Ectodermal cell (in vitro differentiated cells): ENCODE results near the gene OR10K2.

Experiments
- H3K27ac ChIP-seq: 2 replicates; pipeline ENCODE4 v1.7.0; 2013; ENCODE audit warnings: mild to moderate bottlenecking, low read depth, low read length; ENCODE audit not compliant: insufficient read depth, poor library complexity, severe bottlenecking
- H3K27me3 ChIP-seq: 2 replicates; pipeline ENCODE4 v1.7.0; 2013; ENCODE audit warnings: mild to moderate bottlenecking, low read length; ENCODE audit not compliant: insufficient read depth, control insufficient read depth, poor library complexity, severe bottlenecking
- H3K36me3 ChIP-seq: one replicate; pipeline ENCODE4 v1.7.0; 2013; ENCODE audit warnings: low read length; ENCODE audit not compliant: control insufficient read depth, insufficient read depth
- H3K4me1 ChIP-seq: one replicate; pipeline ENCODE4 v1.7.0; 2013; ENCODE audit warnings: low read length; ENCODE audit not compliant: control insufficient read depth, insufficient read depth
- H3K4me3 ChIP-seq: 2 replicates; pipeline ENCODE4 v1.7.0; 2013; ENCODE audit warnings: low read depth, low read length, control low read depth; ENCODE audit not compliant: insufficient read depth
- H3K9me3 ChIP-seq: 2 replicates; pipeline ENCODE4 v1.7.0; 2013; ENCODE audit warnings: mild to moderate bottlenecking, low read length, moderate library complexity; ENCODE audit not compliant: control insufficient read depth
- WGBS, 2 experiments: methylation state at CpG; one replicate each; pipeline ENCODE4 v1.1.7; 2013; ENCODE audit warnings: missing lambda C conversion rate in 2 of 2; 5-methylcytosine and 5-hydroxymethylcytosine counted together

The OR10K2 gene

DNA sequence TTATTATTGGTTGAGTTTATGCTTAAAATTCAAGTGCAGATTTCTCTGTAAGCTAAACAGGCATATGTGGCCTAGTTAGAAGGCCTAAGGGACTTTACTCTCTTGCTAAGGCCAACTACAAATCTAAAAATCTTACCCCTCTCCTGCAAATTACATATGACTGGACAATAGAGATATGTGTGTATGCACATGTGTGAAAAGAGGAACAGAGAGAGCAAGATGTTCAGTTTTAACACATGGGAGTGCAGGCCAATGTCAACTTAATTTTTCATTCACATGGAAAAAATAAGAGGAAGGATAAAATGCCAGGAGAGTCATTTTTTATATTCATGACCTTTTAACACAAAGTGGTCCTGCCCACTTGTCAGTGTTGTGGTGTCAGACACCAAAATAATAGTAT, 8.5 kb downstream of the OR10K2 start:
- Histone ChIP-seq H3K9me3 (no peaks in the 10 kb centered on the region), H3K4me1 (no peaks in the 10 kb centered on the region), H3K27ac (no peak overlapping the region), H3K27me3 (no peaks in the 10 kb centered on the region), H3K4me3 (no peak overlapping the region), H3K36me3 (no peaks in the 10 kb centered on the region)

DNA sequence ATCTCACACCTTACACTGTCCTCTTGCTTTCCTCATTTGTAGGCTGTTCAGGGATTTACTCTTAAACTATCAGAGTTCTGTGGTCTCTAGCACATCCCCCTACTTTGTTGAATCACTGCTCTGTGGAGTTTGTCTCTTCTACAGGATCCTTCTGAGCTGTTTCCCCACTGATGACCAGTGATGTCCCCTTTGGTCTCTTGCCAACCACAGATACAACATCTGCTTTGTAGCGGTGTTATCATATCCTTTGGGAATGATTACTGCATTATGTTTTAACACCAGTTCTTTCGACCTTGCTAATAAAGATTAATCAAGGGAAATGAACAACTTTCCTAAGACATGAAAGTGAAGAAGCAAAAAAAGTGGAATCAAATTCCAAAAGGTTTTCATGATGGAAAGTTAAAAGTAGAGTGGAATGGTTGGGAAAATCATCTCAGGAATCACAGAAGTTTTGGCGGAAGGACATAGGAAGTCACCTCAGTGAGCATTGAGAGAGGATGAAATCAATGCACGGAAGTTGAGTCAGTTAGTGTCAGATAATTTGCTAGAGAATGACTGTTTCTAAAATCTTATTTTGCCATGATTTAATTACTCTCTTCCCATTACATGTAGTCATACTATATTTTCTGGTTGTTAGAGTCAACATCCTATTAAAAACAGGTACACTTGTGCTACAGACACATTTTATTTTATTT, 11.2 kb downstream of the OR10K2 start:
- Histone ChIP-seq H3K9me3 (no peaks in the 10 kb centered on the region), H3K36me3 (no peaks in the 10 kb centered on the region), H3K4me3 (no peak overlapping the region), H3K27me3 (no peaks in the 10 kb centered on the region), H3K4me1 (no peaks in the 10 kb centered on the region), H3K27ac (no peak overlapping the region)
- 91 to 94% methylated on average over 4 of the region's 4 CpGs for WGBS, 2 experiments

DNA sequence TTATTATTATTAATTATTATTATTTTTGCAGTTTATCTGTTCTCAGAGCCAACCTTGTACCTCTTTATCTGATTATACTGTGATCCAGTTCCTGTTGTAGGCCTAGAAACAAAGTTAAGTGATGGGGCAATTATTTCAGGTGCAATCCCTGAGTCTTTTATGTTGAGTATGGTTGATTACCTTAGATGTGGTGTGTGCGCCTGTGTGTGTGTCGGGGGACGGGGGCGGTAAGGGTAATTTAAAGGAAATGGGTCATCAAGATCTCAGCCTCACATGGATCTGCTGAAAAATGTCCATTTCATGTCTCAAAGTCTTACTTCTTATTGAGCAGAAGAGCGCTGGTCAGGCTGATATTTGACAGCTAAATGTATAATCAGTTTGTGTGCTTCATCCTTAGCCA, 18.9 kb downstream of the OR10K2 start:
- 94 to 96% methylated on average over 5 of the region's 5 CpGs for WGBS, 2 experiments
- H3K27ac ChIP-seq: no peak overlapping the region
- no peaks in the 10 kb centered on the region for H3K27me3 ChIP-seq
- no peak overlapping the region for H3K4me3 ChIP-seq
- H3K9me3 ChIP-seq: no peaks in the 10 kb centered on the region
- no peaks in the 10 kb centered on the region for H3K36me3 ChIP-seq
- no peaks in the 10 kb centered on the region for H3K4me1 ChIP-seq

DNA sequence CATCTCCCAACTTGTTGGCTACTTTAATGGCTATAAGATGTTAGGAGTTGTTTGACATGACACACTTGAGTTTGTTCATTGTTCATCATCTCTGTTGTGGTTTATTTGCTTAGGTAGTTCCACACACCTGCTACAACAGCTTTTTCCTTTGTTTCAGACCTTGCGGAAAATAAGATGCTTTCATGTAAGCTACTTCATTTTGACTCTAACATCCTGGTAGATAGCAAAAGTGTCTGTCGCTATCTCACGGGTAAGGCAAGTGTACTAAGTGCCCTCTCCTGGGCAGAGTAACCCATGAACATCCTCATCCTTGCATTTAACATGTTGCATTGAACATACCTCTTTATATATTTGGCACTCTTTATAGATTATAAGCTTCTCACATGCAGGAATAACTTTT, 25.2 kb downstream of the OR10K2 start:
- WGBS, 2 experiments: 93 to 94% methylated on average over 3 of the region's 3 CpGs
- H3K4me3 ChIP-seq: no peak overlapping the region

DNA sequence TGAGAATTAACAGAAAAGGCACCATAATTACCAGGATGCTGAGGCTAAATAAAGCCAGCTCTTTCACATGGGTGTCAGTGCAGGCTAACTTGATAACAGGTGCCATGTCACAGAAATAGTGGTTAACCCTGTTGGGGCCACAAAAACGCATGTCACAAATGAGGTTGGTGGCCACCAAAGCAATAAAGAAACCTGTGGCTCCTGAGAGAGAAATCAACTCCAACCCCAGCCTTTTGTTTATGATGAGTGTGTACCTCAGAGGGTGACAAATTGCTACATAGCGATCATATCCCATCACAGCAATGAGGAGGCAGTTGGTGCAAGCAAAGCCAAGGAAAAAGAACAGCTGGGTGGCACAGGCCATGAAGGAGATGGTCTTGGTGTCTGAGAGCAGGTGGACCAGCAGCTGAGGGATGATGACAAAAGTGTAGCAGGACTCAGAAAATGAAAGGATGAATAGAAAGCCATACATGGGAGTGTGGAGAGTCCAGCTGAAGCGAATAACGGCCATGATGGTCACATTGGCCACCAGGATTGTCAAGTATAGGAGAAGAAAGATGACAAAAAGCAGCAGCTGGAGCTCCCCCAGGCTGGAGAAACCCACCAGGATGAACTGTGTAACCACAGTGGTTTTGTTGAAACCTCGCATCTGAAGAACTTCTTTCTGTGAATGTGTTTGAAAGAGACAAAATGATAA, 27.1 kb downstream of the OR10K2 start, which contains the start of gene OR10T2:
Gene OR10T2, minus strand, starts transcription at position 649 of the 697 bp plus-strand sequence. Its CDS starts 0 bp downstream, at position 649.
- Histone ChIP-seq H3K27ac (no peak within 1 kb of the TSS), H3K27me3 (no peaks in the 10 kb centered on the region)
- 92 to 95% methylated on average over 5 of the region's 5 CpGs for WGBS, 2 experiments

More for the DNA sequence above, 25.2 kb downstream of the OR10K2 start:
- no peaks in the 10 kb centered on the region for H3K36me3 ChIP-seq
- no peaks in the 10 kb centered on the region for H3K27me3 ChIP-seq
- H3K9me3 ChIP-seq: no peaks in the 10 kb centered on the region
- H3K4me1 ChIP-seq: no peaks in the 10 kb centered on the region
- H3K27ac ChIP-seq: no peak overlapping the region

DNA sequence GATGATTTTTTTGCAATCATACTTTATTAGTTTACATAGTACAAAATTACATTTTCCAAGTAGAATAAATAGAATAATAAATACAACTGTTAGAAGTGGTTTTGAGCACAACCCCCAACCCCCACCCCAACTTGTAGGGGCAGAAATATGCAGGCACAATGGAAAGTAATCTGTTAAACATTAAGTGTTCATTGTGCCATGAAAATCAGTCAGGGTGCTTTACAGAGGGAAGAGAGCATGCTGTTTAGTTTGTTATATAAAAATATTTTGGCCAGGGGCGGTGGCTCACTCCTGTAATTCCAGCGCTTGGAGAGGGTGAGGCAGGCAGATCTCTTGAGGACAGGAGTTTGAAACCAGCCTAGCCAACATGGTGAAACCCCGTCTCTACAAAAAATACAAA, 29.4 kb downstream of the OR10K2 start:
- WGBS, 2 experiments: 92 to 94% methylated on average over 3 of the region's 3 CpGs

More for the DNA sequence above, 27.1 kb downstream of the OR10K2 start, which contains the start of gene OR10T2:
- Histone ChIP-seq H3K4me3 (no peak within 1 kb of the TSS), H3K4me1 (no peaks in the 10 kb centered on the region), H3K36me3 (no peaks in the 10 kb centered on the region), H3K9me3 (no peaks in the 10 kb centered on the region)

DNA sequence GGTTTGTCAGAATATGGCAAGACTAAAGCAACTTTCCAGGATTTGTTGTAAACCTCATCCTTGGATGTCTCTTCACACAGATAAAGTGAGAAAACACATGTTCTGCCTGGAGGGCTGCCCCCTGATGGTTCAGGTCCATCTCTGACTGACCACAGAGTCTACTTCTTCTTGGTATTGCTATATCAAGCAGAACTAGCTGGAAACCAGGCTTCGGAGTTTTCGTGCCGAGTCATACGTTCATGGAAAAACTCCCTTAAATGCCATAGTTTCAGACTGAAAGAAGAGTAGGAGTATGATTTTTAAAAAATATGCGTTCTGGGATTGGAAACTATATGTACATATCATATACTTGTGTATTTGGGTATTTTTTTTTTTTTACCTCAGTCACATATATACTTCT, 32.6 kb downstream of the OR10K2 start:
- Histone ChIP-seq H3K36me3 (no peaks in the 10 kb centered on the region), H3K27me3 (no peaks in the 10 kb centered on the region), H3K27ac (no peak overlapping the region), H3K4me1 (no peaks in the 10 kb centered on the region), H3K9me3 (no peaks in the 10 kb centered on the region), H3K4me3 (no peak overlapping the region)
- WGBS, 2 experiments: 95 to 100% methylated on average over 4 of the region's 5 CpGs

More for the DNA sequence above, 29.4 kb downstream of the OR10K2 start:
- Histone ChIP-seq H3K27me3 (no peaks in the 10 kb centered on the region), H3K9me3 (no peaks in the 10 kb centered on the region), H3K4me1 (no peaks in the 10 kb centered on the region), H3K4me3 (no peak overlapping the region), H3K36me3 (no peaks in the 10 kb centered on the region), H3K27ac (no peak overlapping the region)

DNA sequence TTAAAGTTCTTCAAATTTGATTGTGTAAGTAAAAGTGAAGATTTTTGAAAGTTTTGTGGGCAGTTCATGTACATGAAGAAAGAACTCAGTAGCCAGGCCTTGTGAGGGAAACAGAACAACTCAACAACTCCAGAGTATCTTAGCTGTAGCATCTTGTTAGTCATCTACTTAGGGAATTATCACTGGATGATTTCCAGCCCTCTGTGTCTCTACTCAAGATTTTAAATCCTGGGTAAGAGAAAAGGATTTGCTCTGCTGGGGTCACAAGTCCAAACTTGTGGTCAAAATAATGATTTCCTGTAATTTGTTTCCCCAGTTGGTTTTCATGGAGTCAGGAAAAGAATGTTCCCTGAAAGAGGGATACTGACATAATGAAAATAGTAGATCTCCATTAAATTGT, 34.9 kb downstream of the OR10K2 start:
- H3K36me3 ChIP-seq: no peaks in the 10 kb centered on the region
- H3K9me3 ChIP-seq: no peaks in the 10 kb centered on the region
- H3K27ac ChIP-seq: no peak overlapping the region
- H3K27me3 ChIP-seq: no peaks in the 10 kb centered on the region
- no peak overlapping the region for H3K4me3 ChIP-seq
- H3K4me1 ChIP-seq: no peaks in the 10 kb centered on the region

DNA sequence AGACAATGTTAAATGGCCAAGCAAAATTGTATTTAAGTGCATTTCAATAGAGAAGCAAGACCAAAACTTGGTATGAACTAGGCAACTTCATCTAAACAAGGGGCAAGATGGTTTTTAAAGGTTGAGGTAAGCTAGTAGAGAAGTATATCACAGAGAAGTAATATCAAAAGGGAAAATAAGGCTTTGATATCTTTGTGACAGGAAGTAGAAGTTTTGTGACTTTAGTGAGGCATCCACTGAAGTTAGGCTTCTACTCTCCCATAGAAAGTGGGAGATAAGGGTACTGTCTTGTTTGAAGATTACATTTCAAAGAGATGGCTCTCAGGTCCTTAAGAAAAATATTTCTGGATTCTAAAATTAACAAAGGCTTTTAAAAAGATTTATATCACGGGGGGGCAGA, 35.7 kb downstream of the OR10K2 start:
- no peak overlapping the region for H3K27ac ChIP-seq
- no peaks in the 10 kb centered on the region for H3K4me1 ChIP-seq
- H3K4me3 ChIP-seq: no peak overlapping the region
- no peaks in the 10 kb centered on the region for H3K27me3 ChIP-seq
- H3K36me3 ChIP-seq: no peaks in the 10 kb centered on the region
- no peaks in the 10 kb centered on the region for H3K9me3 ChIP-seq
- 89% methylated on average over 1 of the region's 1 CpG; no CpG with 5 or more reads in 1 of the 2 experiments for WGBS, 2 experiments

DNA sequence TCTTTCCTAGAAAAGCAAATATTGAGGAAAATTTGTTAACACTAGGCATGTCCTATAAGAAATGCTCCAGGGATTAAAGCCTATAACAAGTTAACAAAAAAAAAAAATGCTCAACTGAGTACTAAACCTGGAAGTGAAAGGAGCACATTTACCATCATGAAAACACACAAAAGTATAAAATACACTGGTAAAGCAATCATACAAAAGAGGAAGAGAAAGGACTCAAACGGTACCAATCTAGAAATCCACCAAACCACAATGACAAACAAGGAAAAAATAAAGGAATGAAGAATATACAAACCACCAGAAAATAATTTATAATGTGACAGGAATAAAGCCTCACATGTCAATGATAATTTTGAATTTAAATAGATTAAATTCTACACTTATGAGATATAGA, 51.2 kb downstream of the OR10K2 start:
- no peaks in the 10 kb centered on the region for H3K4me1 ChIP-seq
- no peaks in the 10 kb centered on the region for H3K27me3 ChIP-seq
- WGBS, 2 experiments: no CpG with 5 or more reads among the region's 1 CpG
- H3K9me3 ChIP-seq: no peaks in the 10 kb centered on the region
- H3K36me3 ChIP-seq: no peaks in the 10 kb centered on the region
- H3K4me3 ChIP-seq: no peak overlapping the region
- no peak overlapping the region for H3K27ac ChIP-seq
